ENCODE results near the gene RPL28. TPM values are rescaled to one million over a fixed set of nuclear protein-coding genes. Genes with fewer than 3 reads are reported as not detected.
A peak's percentile ranks its signal among the peaks of the same experiment; 100 is the strongest.

RPL28 gene
- total and polyA plus RNA-seq, 2 of the 4 experiments (the other 2 are of a cell fraction): 386 to 1,693 TPM

DNA sequence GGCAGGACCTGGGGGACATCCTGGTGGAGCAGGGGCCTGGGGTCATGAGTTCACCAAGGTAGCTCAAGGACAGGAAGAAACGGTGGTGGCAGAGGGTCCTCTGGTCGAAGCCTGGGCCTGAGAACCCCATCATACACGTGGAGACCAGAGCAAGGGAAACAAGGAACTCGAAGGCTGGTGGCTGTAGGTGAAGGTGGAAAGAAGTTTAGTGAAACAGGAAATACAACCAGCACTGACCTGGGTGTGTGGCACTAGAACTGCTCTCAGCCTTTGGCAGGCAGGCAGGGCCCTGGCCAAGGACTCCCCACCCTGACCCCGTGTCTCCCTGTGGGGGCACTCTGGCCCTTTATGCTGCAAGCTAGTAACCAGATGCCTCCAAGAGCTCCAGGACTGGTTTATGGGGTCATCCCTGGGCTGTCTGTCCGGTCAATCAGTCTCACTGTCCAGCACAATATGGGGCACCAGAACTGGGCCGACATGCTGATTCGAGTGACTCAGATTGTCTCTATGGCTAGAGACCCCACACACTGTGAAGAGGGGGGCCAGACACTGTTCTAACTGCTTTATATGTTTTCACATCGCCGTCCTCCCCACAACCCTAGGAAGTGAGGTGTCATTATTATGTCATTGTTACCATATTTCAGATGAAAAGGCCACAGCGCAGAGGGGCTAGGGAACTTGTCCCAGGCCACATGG, 35.0 kb upstream of the RPL28 start:
- Histone ChIP-seq H2BK15ac (ENCODE audit: low read depth, low read length) (no peak overlapping the region), H3K14ac (replicated peaks; ENCODE audit: low read depth, low read length) (no peak overlapping the region; the same call in 1 of the 2 replicates), H3K9me3 (ENCODE audit: control insufficient read depth, insufficient read depth, low read length) (no peaks in the 10 kb centered on the region), H3K18ac (ENCODE audit: low read depth, low read length) (no peak overlapping the region), H2AK9ac (replicated peaks; ENCODE audit: low read depth, low read length, poor library complexity) (peak overlapping the region; percentile 72), H3K4me2 (ENCODE audit: low read depth, low read length) (no peak overlapping the region), H3K27ac (ENCODE audit: insufficient read depth, low read length) (no peak overlapping the region), H3K9me1 (ENCODE audit: insufficient read depth, low read length) (no peaks in the 10 kb centered on the region), H3K79me1 (ENCODE audit: low read depth in 1 of 2, low read length in 2 of 2) (no peaks in the 10 kb centered on the region), H3K4me1 (ENCODE audit: control insufficient read depth, insufficient read depth, low read length) (peaks cover 5% of the 10 kb centered on the region; the same call in 1 of the 2 replicates), H4K8ac (ENCODE audit: low read depth in 2 of 2, low read length in 2 of 2) (no peak overlapping the region), H4K91ac (ENCODE audit: insufficient read depth, low read depth, low read length) (no peak overlapping the region), H3K36me3 (ENCODE audit: control insufficient read depth, insufficient read depth, low read length) (peaks cover 7% of the 10 kb centered on the region; the same call in 1 of the 2 replicates), H2BK5ac (ENCODE audit: low read depth, low read length, poor library complexity, severe bottlenecking) (no peak overlapping the region), H4K20me1 (ENCODE audit: insufficient read depth, low read length) (peaks cover 7% of the 10 kb centered on the region; the same call in 1 of the 2 replicates), H3K4me3 (ENCODE audit: insufficient read depth, low read depth, low read length) (no peak overlapping the region), H2AFZ (replicated peaks; ENCODE audit: low read length, poor library complexity) (no peak overlapping the region), H3K23ac (ENCODE audit: low read depth, low read length) (no peak overlapping the region), H2AK5ac (ENCODE audit: low read depth, low read length) (no peak overlapping the region), H3K4ac (ENCODE audit: low read depth, low read length) (no peak overlapping the region), H2BK20ac (ENCODE audit: low read depth, low read length) (no peak overlapping the region), H3K56ac (ENCODE audit: extremely low read depth, insufficient read depth, low read length) (no peak overlapping the region), H3K27me3 (ENCODE audit: control insufficient read depth, insufficient read depth, low read length) (peaks cover 34% of the 10 kb centered on the region), H2BK120ac (ENCODE audit: low read depth, low read length) (no peak overlapping the region), H4K5ac (ENCODE audit: low read depth, low read length) (no peak overlapping the region), H3K9ac (ENCODE audit: low read depth, low read length) (no peak overlapping the region)
- no peak for ATAC-seq (ENCODE audit: low read depth)
- TF ChIP-seq NFE2L2 (IDR thresholded peaks at IDR 0.05; ENCODE audit: low read depth, low read length) (no peak), FOS (IDR thresholded peaks at IDR 0.05; ENCODE audit: low read depth, low read length) (no peak), RAD21 (IDR thresholded peaks at IDR 0.05; ENCODE audit: low read length) (no peak), MAFK (IDR thresholded peaks at IDR 0.05; ENCODE audit: low read depth, low read length) (no peak), POLR2A (IDR thresholded peaks at IDR 0.05; ENCODE audit: low read depth, low read length) (no peak), SMC3 (IDR thresholded peaks at IDR 0.05; ENCODE audit: low read depth, low read length) (no peak), BHLHE40 (IDR thresholded peaks at IDR 0.05; ENCODE audit: low read depth, low read length) (no peak), CHD1 (IDR thresholded peaks at IDR 0.05; ENCODE audit: low read depth, low read length) (no peak), RFX5 (IDR thresholded peaks at IDR 0.05; ENCODE audit: low read depth, low read length) (no peak), CTCF (conservative IDR thresholded peaks at IDR 0.05; ENCODE audit: low read depth, low read length) (no peak), CEBPB (IDR thresholded peaks at IDR 0.05; ENCODE audit: low read depth, low read length) (no peak), MAZ (IDR thresholded peaks at IDR 0.05; ENCODE audit: borderline replicate concordance, low read depth, low read length) (no peak), MXI1 (IDR thresholded peaks at IDR 0.05; ENCODE audit: borderline replicate concordance, low read depth, low read length) (no peak), RCOR1 (IDR thresholded peaks at IDR 0.05; ENCODE audit: insufficient replicate concordance, low read length) (no peak)
- TF ChIP-seq, protein P1, sequence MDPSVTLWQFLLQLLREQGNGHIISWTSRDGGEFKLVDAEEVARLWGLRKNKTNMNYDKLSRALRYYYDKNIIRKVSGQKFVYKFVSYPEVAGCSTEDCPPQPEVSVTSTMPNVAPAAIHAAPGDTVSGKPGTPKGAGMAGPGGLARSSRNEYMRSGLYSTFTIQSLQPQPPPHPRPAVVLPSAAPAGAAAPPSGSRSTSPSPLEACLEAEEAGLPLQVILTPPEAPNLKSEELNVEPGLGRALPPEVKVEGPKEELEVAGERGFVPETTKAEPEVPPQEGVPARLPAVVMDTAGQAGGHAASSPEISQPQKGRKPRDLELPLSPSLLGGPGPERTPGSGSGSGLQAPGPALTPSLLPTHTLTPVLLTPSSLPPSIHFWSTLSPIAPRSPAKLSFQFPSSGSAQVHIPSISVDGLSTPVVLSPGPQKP (IDR thresholded peaks at IDR 0.05; ENCODE audit: borderline replicate concordance, low read depth, low read length): no peak
- TF ChIP-seq, protein P2, sequence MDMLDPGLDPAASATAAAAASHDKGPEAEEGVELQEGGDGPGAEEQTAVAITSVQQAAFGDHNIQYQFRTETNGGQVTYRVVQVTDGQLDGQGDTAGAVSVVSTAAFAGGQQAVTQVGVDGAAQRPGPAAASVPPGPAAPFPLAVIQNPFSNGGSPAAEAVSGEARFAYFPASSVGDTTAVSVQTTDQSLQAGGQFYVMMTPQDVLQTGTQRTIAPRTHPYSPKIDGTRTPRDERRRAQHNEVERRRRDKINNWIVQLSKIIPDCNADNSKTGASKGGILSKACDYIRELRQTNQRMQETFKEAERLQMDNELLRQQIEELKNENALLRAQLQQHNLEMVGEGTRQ (IDR thresholded peaks at IDR 0.05; ENCODE audit: low read depth, low read length): no peak
- dilution Hi-C loops (cut with HindIII; ENCODE audit: low sequenced_read_pairs, unreplicated experiment) (no loop called here), intact Hi-C loops (cut with micrococcal nuclease) (no loop called here), in situ Hi-C loops (cut with MboI; ENCODE audit: low sequenced_read_pairs) (no loop called here)
- CTCF ChIA-PET: interaction anchor here (0.9 kb wide), 1 partner anchor 34 kb away, joined by 3 read pairs; no protein-coding TSS in a partner anchor
- POLR2A ChIA-PET (ENCODE audit: unreplicated experiment): no interaction called here
- no peak for DNase-seq
- WGBS, 2 experiments (ENCODE audit: extremely low coverage in 2 of 2, insufficient read length in 1 of 2): 75% methylated on average over 4 of the region's 11 CpGs; no CpG with 5 or more reads in 1 of the 2 experiments
- BruUV-seq (replicated peaks): no TSS peak

Data from IMR-90 (cell line).